GM20000 (cell line): Measurements from ENCODE around the gene TIAL1.
"Not testable (repeated sequence)": the region's sequence is repeated elsewhere in the genome, so short reads cannot be mapped to it uniquely, and the experiment has no call there.

Experiments used
- DNase-seq: peaks from one replicate; pipeline ENCODE4 v3.0.0; 2012; ENCODE audit warnings: low spot score
- TF ChIP-seq, protein P1 (sequence below): IDR thresholded peaks from 2 replicates; pipeline ENCODE4 v1.5.1; 2012; ENCODE audit warnings: mild to moderate bottlenecking, control low read depth; ENCODE audit errors: extremely low read depth, missing control alignments

Gene TIAL1

DNA sequence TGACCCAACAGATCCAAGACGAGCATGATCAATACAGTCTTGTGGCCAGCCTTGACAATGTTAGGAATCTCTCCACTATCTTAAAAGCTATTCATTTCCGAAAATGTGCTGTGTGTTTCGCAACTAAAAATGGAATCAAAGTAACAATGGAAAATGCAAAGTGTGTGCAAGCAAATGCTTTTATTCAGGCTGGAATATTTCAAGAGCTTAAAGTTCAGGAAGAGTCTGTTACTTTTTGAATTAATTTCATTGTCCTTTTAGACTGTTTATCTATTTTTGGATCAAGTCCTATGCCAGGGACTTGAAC, 24.3 kb upstream of the TIAL1 start:
- no peak for DNase-seq

DNA sequence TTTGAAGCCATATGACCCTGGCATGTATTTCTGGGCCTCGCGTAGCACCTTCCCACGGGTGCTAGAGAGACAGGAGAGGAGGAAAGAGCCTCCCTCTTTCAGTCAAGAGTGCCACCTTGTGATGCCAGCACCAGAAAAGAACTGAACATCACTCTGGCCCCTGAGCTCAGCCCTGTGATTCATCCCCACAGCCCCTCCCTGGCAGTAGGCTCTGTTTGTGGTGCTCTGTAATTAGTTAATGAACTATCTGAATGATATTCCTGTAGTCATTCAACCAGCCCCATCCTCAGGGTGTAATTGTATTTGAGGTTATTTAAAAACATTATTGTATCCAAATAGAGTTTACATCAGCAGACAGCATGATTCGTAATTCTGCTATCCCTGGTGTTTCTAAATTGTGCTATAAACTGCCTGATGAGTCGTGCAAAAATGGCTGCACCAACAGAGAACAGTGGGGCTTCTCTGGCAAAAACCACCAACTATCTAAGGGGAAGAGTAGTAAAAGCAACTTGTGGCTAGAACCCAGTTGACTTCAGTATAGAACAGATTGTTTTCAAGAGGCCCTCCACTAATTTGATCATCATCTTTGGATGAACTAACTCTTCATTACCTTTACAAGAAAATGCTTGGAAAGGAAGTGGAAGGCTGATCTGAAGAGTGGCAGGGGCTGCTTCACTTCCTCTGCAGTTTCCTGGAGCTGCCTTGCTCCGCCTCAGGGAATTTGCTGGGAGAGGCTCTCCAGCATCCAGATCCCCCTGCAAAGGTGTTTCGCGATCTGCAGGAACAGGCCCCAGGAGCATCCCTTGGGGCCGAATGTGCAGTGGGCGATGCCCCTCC, 23.7 kb upstream of the TIAL1 start:
- no peak for DNase-seq
- TF ChIP-seq, protein P1, sequence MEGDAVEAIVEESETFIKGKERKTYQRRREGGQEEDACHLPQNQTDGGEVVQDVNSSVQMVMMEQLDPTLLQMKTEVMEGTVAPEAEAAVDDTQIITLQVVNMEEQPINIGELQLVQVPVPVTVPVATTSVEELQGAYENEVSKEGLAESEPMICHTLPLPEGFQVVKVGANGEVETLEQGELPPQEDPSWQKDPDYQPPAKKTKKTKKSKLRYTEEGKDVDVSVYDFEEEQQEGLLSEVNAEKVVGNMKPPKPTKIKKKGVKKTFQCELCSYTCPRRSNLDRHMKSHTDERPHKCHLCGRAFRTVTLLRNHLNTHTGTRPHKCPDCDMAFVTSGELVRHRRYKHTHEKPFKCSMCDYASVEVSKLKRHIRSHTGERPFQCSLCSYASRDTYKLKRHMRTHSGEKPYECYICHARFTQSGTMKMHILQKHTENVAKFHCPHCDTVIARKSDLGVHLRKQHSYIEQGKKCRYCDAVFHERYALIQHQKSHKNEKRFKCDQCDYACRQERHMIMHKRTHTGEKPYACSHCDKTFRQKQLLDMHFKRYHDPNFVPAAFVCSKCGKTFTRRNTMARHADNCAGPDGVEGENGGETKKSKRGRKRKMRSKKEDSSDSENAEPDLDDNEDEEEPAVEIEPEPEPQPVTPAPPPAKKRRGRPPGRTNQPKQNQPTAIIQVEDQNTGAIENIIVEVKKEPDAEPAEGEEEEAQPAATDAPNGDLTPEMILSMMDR: no peak

More for the DNA sequence above, 24.3 kb upstream of the TIAL1 start:
- TF ChIP-seq, protein P1: no peak

DNA sequence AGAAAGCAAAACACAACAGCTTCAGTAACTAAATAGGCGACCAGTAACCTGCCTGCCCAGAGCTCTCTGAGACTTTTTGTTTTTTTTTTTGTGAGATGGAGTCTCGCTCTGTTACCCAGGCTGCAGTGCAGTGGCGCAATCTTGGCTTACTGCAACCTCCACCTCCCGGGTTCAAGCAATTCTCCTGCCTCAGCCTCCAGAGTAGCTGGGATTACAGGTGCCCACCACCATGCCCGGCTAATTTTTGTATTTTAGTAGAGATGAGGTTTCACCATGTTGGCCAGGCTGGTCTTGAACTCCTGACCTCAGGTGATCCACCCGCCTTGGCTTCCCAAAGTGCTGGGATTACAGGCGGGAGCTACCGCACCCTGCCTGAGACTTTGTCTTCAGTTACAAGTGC, 23.0 kb upstream of the TIAL1 start:
- DNase-seq: not testable (repeated sequence)

DNA sequence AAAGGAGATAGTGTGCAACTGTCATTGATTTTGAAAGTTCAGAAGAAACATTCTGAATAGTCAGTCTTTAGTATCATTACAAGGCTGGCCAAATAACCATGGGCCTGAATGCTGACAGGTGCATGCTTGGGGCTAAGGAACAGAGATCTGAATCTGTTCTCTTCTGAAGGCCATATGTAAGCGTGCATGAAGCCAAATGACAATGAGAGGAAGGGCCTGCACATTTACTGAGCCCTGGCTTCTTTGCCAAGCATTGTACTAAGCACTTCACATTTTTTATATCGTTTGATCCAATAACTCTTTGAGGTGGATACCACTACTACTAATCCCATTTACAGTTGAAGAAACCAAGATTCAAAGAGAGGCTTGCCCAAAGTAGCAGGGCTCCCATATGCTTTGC, 22.5 kb upstream of the TIAL1 start:
- DNase-seq: no peak
- TF ChIP-seq, protein P1: no peak

DNA sequence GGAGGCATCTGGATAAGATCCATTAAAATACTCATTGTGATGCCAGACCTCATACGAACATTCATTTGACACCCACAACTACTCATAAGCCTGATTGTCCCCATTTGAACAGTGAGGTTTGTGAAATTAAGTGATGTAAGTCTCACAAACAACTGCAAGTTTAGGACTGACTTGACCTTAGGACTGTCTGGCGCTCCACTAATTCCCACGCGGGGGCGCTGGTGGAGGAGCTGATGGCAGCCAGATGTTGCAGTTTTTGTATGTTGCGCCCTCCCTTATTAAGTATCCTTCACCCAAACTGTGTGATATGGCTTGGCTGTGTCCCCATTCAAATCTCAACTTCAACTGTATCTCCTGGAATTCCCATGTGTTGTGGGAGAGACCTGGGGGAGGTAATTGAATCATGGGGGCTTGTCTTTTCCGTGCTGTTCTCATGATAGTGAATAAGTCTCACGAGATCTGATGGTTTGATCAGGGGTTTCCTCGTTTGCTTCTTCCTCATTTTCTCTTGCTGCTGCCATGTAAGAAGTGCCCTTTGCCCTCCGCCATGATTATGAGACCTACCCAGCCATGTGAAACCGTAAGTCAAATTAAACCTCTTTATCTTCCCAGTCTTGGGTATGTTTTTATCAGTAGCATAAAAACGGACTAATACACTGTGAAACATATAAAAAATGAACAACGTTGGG, 20.3 kb upstream of the TIAL1 start:
- DNase-seq: no peak
- TF ChIP-seq, protein P1: no peak

DNA sequence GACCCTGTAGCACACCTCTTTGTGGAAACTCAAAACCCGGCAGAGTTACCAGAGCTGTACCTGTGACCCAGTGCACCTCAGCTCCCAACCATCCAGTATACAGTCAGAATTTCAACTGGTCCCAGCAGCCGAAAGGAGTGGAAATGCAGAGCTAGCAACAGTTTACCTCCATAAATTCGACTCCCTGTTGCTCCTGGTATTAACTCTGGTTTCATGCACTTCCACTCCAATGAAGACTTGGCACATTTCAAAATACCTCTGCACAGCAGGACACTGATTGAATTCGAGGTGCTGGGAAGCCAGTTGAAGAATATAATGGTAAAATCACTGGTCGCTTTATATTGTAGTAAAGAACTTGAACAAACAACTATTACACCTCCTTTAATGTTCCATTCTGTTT, 17.9 kb upstream of the TIAL1 start:
- TF ChIP-seq, protein P1: no peak
- no peak for DNase-seq

DNA sequence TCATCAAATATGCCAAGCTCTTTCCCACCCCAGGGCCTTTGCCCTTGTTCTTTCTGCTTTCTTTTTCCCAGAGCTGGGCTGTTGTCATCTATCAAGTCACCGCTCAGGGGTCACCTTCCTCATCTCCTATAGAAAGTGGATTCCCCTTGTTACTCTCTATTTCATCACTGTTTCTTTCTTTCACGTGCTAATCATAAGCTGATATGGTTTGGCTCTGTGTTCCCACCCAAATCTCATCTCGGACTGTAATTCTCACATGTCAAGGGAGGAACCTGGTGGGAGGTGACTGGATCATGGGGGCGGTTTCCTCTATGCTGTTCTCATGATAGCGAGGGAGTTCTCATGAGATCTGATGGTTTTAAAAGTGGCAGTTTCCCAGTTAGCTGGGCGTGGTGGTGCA, 17.0 kb upstream of the TIAL1 start:
- TF ChIP-seq, protein P1: no peak
- no peak for DNase-seq
